Heart left ventricle (tissue), 13 donors: ENCODE measurements around the gene CAMKMT.

ENCODE experiments used
- POLR2A ChIP-seq, 2 donors: fragments of 450-650 bp; IDR thresholded peaks; one replicate each; pipeline ENCODE4 v1.6.1; 2017; ENCODE audit warnings: antibody characterized with exemption in 2 of 2, mild to moderate bottlenecking in 2 of 2, moderate library complexity in 2 of 2
- TF ChIP-seq, protein P1 (sequence below), 12 donors: fragments of 200-600 bp; sonication (generic) in 4 of 12; IDR thresholded peaks; one replicate each; pipeline versions ENCODE4 v1.5.0 to v1.8.0; 2018 to 2022; ENCODE audit warnings: antibody characterized with exemption in 12 of 12, mild to moderate bottlenecking in 5 of 12
- donor health status: ischemic (EF 13 %, LVEDD 7.1; RV severe dilation, severe dysfunction).
- donor health status: DM: no; HTN: yes; CAD: no.
- donor health status: DM: no; HTN: no; CAD: no.
- donor health status: ischemic (EF 25% LVEDD 6.9; RV normal size, moderate dysfunction).
- donor health status: ischemic (EF 25% LVEDD 5.7; RV mildly dilated, moderate dysfunction).
- donor health status: ischemic (EF 35%, LVEDD 5.7; RV mildly dilated, moderate dysfunction).
- donor health status: nonischemic (EF 11% LVEDD 7.7; RV severe dilation, severe dysfunction).
- donor health status: DM: yes; HTN: yes; CAD: no.
- donor health status: PGD.
- donor health status: ischemic (EF 29% LVEDD 5.4; RV normal size, mild dysfunction).
- donor health status: nonischemic (EF 23%, LVEDD 6.1; RV moderate dilation, normal function).

GRCh38 chr2:44767691-44768090 is 405.9 kb downstream of the CAMKMT start:
- TF ChIP-seq, protein P1, sequence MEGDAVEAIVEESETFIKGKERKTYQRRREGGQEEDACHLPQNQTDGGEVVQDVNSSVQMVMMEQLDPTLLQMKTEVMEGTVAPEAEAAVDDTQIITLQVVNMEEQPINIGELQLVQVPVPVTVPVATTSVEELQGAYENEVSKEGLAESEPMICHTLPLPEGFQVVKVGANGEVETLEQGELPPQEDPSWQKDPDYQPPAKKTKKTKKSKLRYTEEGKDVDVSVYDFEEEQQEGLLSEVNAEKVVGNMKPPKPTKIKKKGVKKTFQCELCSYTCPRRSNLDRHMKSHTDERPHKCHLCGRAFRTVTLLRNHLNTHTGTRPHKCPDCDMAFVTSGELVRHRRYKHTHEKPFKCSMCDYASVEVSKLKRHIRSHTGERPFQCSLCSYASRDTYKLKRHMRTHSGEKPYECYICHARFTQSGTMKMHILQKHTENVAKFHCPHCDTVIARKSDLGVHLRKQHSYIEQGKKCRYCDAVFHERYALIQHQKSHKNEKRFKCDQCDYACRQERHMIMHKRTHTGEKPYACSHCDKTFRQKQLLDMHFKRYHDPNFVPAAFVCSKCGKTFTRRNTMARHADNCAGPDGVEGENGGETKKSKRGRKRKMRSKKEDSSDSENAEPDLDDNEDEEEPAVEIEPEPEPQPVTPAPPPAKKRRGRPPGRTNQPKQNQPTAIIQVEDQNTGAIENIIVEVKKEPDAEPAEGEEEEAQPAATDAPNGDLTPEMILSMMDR (IDR thresholded peaks at IDR 0.05), result no peak
- TF ChIP-seq POLR2A (IDR thresholded peaks at IDR 0.05), result no peak
